Endodermal cell (in vitro differentiated cells): Measurements from ENCODE around the gene RYR3. TPM values are rescaled to one million over a fixed set of nuclear protein-coding genes. Genes with fewer than 3 reads are reported as not detected.

Experiments used
- DNase-seq: peaks from one replicate; pipeline ENCODE4 v3.0.0-alpha.2; 2017
- H3K27ac ChIP-seq: 2 replicates; pipeline ENCODE4 v1.5.1; 2013; ENCODE audit warnings: mild to moderate bottlenecking, low read depth, low read length, moderate library complexity
- H3K27me3 ChIP-seq: 2 replicates; pipeline ENCODE4 v1.6.1; 2013; ENCODE audit warnings: mild to moderate bottlenecking, low read length, moderate library complexity; ENCODE audit not compliant: insufficient read depth, control insufficient read depth, poor library complexity, severe bottlenecking
- H3K36me3 ChIP-seq: 2 replicates; pipeline ENCODE4 v1.7.0; 2013; ENCODE audit warnings: mild to moderate bottlenecking, low read length, moderate library complexity; ENCODE audit not compliant: control insufficient read depth, insufficient read depth
- H3K4me1 ChIP-seq: one replicate; pipeline ENCODE4 v1.7.0; 2013; ENCODE audit warnings: low read length; ENCODE audit not compliant: control insufficient read depth, insufficient read depth
- H3K4me3 ChIP-seq: 2 replicates; pipeline ENCODE4 v1.5.1; 2013; ENCODE audit warnings: mild to moderate bottlenecking, low read length, moderate library complexity
- H3K9ac ChIP-seq: 2 replicates; pipeline ENCODE4 v1.6.1; 2013; ENCODE audit warnings: mild to moderate bottlenecking, low read length, moderate library complexity; ENCODE audit not compliant: poor library complexity, severe bottlenecking; ENCODE audit errors: extremely low read depth
- H3K9me3 ChIP-seq: 2 replicates; pipeline ENCODE4 v1.6.1; 2013; ENCODE audit warnings: mild to moderate bottlenecking, low read length, moderate library complexity; ENCODE audit not compliant: control insufficient read depth
- H3K27ac Mint-ChIP-seq: 2 replicates; pipeline ENCODE4 v1.8.0; 2020; ENCODE audit warnings: mixed read lengths
- H3K27me3 Mint-ChIP-seq: 2 replicates; pipeline ENCODE4 v1.8.0; 2021; ENCODE audit warnings: mild to moderate bottlenecking, mixed read lengths; ENCODE audit not compliant: insufficient read depth
- H3K36me3 Mint-ChIP-seq: 2 replicates; pipeline ENCODE4 v1.8.0; 2020; ENCODE audit warnings: low read depth, mixed read lengths
- H3K4me1 Mint-ChIP-seq: 2 replicates; pipeline ENCODE4 v1.8.0; 2020; ENCODE audit warnings: mixed read lengths
- H3K4me3 Mint-ChIP-seq: 2 replicates; pipeline ENCODE4 v1.8.0; 2020; ENCODE audit warnings: mild to moderate bottlenecking, moderate library complexity, mixed read lengths
- H3K9me3 Mint-ChIP-seq: 2 replicates; pipeline ENCODE4 v1.8.0; 2020; ENCODE audit warnings: mild to moderate bottlenecking, mixed read lengths
- WGBS, 2 experiments: methylation state at CpG; one replicate each; pipeline versions ENCODE4 v1.1.5 to v1.1.7; 2013; ENCODE audit warnings: missing lambda C conversion rate in 2 of 2, mixed read lengths in 1 of 2; ENCODE audit not compliant: insufficient coverage in 1 of 2, insufficient read length in 1 of 2; 5-methylcytosine and 5-hydroxymethylcytosine counted together
- total RNA-seq, 2 donors: library from RNA; stranded (reverse); fragmentation: NEBNext Ultra II Directional in 1 of 2; extraction: Animal tissue kit (Norgen Biotek cat#: 25700) in 1 of 2; gene quantifications; 2 replicates in 1 of 2; 3 replicates in 1 of 2; pipeline ENCODE4 v1.2.1, GENCODE V29; 2021
- TF ChIP-seq, protein P1 (sequence below): fragments of 200-600 bp; sonication (generic); conservative IDR thresholded peaks from 2 replicates; pipeline ENCODE4 v1.5.0; 2021; ENCODE audit warnings: antibody characterized with exemption, mild to moderate bottlenecking

Gene RYR3
- total RNA-seq, 2 donors from 2014 or later, result 0.71 to 1.4 TPM

DNA sequence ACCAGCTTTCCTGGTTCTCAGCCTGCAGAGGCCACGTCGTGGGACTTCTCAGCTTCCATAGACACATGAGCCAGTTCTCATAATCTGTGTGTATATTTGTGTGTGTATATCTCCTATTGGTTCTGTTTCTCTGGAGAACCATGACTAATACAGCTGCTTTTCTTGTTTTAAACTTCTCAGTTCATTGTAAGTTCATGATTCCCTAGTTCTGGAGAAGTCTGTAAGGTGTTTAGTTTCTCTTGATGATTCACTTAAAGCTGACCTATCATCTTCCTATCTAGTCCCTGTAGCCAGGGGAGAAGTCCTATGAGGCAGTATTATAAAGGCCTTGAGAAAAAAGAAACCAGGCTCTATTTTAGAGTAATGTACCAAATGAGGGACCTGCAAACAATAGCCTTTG, 147.7 kb downstream of the RYR3 start:
- no peak overlapping the region for H3K4me3 ChIP-seq
- Mint-ChIP-seq H3K36me3 (no peaks in the 10 kb centered on the region), H3K4me3 (no peak overlapping the region), H3K4me1 (no peaks in the 10 kb centered on the region), H3K27me3 (no peaks in the 10 kb centered on the region), H3K27ac (no peak overlapping the region), H3K9me3 (no peaks in the 10 kb centered on the region)
- H3K36me3 ChIP-seq, result no peaks in the 10 kb centered on the region
- H3K4me1 ChIP-seq, result no peaks in the 10 kb centered on the region
- 93% methylated on average over 2 of the region's 2 CpGs; no CpG with 5 or more reads in 1 of the 2 experiments for WGBS, 2 experiments
- DNase-seq, result no peak
- TF ChIP-seq, protein P1, sequence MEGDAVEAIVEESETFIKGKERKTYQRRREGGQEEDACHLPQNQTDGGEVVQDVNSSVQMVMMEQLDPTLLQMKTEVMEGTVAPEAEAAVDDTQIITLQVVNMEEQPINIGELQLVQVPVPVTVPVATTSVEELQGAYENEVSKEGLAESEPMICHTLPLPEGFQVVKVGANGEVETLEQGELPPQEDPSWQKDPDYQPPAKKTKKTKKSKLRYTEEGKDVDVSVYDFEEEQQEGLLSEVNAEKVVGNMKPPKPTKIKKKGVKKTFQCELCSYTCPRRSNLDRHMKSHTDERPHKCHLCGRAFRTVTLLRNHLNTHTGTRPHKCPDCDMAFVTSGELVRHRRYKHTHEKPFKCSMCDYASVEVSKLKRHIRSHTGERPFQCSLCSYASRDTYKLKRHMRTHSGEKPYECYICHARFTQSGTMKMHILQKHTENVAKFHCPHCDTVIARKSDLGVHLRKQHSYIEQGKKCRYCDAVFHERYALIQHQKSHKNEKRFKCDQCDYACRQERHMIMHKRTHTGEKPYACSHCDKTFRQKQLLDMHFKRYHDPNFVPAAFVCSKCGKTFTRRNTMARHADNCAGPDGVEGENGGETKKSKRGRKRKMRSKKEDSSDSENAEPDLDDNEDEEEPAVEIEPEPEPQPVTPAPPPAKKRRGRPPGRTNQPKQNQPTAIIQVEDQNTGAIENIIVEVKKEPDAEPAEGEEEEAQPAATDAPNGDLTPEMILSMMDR, result no peak
- H3K27me3 ChIP-seq, result no peaks in the 10 kb centered on the region
- H3K9ac ChIP-seq, result no peak overlapping the region
- no peaks in the 10 kb centered on the region for H3K9me3 ChIP-seq
- H3K27ac ChIP-seq, result no peak overlapping the region

- Mint-ChIP-seq H3K27ac (no peak overlapping the region), H3K36me3 (no peaks in the 10 kb centered on the region), H3K4me1 (no peaks in the 10 kb centered on the region), H3K27me3 (no peaks in the 10 kb centered on the region), H3K9me3 (no peaks in the 10 kb centered on the region), H3K4me3 (no peak overlapping the region)
- no peak overlapping the region for H3K27ac ChIP-seq
- no peaks in the 10 kb centered on the region for H3K9me3 ChIP-seq
- H3K4me1 ChIP-seq, result no peaks in the 10 kb centered on the region
- no peak overlapping the region for H3K4me3 ChIP-seq
- TF ChIP-seq, protein P1, result no peak
- no peaks in the 10 kb centered on the region for H3K27me3 ChIP-seq
- H3K9ac ChIP-seq, result no peak overlapping the region
- 93 to 94% methylated on average over 4 to 6 of the region's 6 CpGs for WGBS, 2 experiments
- H3K36me3 ChIP-seq, result no peaks in the 10 kb centered on the region
- no peak for DNase-seq
Measured at GRCh38 chr15:33460166-33460805, 149.5 kb downstream of the RYR3 start.

- H3K36me3 Mint-ChIP-seq, result no peaks in the 10 kb centered on the region
- DNase-seq, result no peak
Measured at GRCh38 chr15:33461671-33462070, 150.9 kb downstream of the RYR3 start.

More at GRCh38 chr15:33461671-33462070, 150.9 kb downstream of the RYR3 start:
- Mint-ChIP-seq H3K27ac (no peak overlapping the region), H3K4me1 (no peaks in the 10 kb centered on the region), H3K9me3 (no peaks in the 10 kb centered on the region), H3K27me3 (peaks cover 2% of the 10 kb centered on the region), H3K4me3 (no peak overlapping the region)
- Histone ChIP-seq H3K36me3 (no peaks in the 10 kb centered on the region), H3K27me3 (no peaks in the 10 kb centered on the region), H3K4me3 (no peak overlapping the region), H3K9ac (no peak overlapping the region), H3K9me3 (no peaks in the 10 kb centered on the region), H3K27ac (no peak overlapping the region), H3K4me1 (no peaks in the 10 kb centered on the region)
- TF ChIP-seq, protein P1, result no peak
- 85 to 100% methylated on average over 1 to 2 of the region's 2 CpGs for WGBS, 2 experiments
